Measurements from ENCODE around the gene CAMLG. TPM values are rescaled to one million over a fixed set of nuclear protein-coding genes. Genes with fewer than 3 reads are reported as not detected.
A peak's percentile ranks its signal among the peaks of the same experiment; 100 is the strongest.

The CAMLG gene
- total RNA-seq, 1 experiment from 2014 or later: 39.7 TPM

GRCh38 chr5:134738133-134738962 is at the start of gene CAMLG (continued):
- TF ChIP-seq USF2 (CRISPR knock-in tag; IDR thresholded peaks at IDR 0.05) (peak; percentile 88), ZNF512 (CRISPR knock-in tag; IDR thresholded peaks at IDR 0.05; ENCODE audit: borderline replicate concordance) (no peak), AFF4 (CRISPR knock-in tag; IDR thresholded peaks at IDR 0.05; ENCODE audit: borderline replicate concordance) (no peak), CTCF (IDR thresholded peaks at IDR 0.05) (peak; percentile 43; the same call in 1 of the 2 replicates), ZBTB21 (CRISPR knock-in tag; IDR thresholded peaks at IDR 0.05; ENCODE audit: borderline replicate concordance) (peak; percentile 87; the same call in 1 of the 2 replicates), RORB (CRISPR knock-in tag; IDR thresholded peaks at IDR 0.05) (no peak), PRRX2 (CRISPR knock-in tag; IDR thresholded peaks at IDR 0.05) (no peak), ZNF396 (CRISPR knock-in tag; IDR thresholded peaks at IDR 0.05; ENCODE audit: borderline replicate concordance) (no peak), NFATC4 (CRISPR knock-in tag; IDR thresholded peaks at IDR 0.05) (no peak), ARID4B (CRISPR knock-in tag; IDR thresholded peaks at IDR 0.05; ENCODE audit: borderline replicate concordance) (peak; percentile 89; the same call in 1 of the 2 replicates), ZNF671 (CRISPR knock-in tag; IDR thresholded peaks at IDR 0.05) (no peak), CREB1 (CRISPR knock-in tag; IDR thresholded peaks at IDR 0.05) (no peak), TCF7 (CRISPR knock-in tag; IDR thresholded peaks at IDR 0.05; ENCODE audit: low read depth) (no peak), ZNF532 (CRISPR knock-in tag; IDR thresholded peaks at IDR 0.05; ENCODE audit: borderline replicate concordance) (no peak), TEAD4 (CRISPR knock-in tag; IDR thresholded peaks at IDR 0.05) (no peak), ZNF423 (CRISPR knock-in tag; IDR thresholded peaks at IDR 0.05) (no peak), NR1H2 (CRISPR knock-in tag; IDR thresholded peaks at IDR 0.05) (no peak), ZNF281 (CRISPR knock-in tag; IDR thresholded peaks at IDR 0.05) (no peak; the same call in 1 of the 2 replicates)
